Left ventricle myocardium inferior (tissue), 1 donor: ENCODE data around the gene ADNP2. TPM values are rescaled to one million over a fixed set of nuclear protein-coding genes. Genes with fewer than 3 reads are reported as not detected.

ENCODE experiments used
- DNase-seq: peaks from one replicate; pipeline ENCODE4 v3.0.0-alpha.2; 2020
- H3K27ac ChIP-seq: fragments of 200-600 bp; replicated peaks from 2 replicates; pipeline ENCODE4 v1.8.0; 2021
- H3K27me3 ChIP-seq: fragments of 200-600 bp; 2 replicates; pipeline ENCODE4 v1.8.0; 2021; ENCODE audit warnings: low read depth
- H3K36me3 ChIP-seq: fragments of 200-600 bp; 2 replicates; pipeline ENCODE4 v1.8.0; 2021
- H3K4me1 ChIP-seq: fragments of 200-600 bp; 2 replicates; pipeline ENCODE4 v1.8.0; 2021
- H3K4me3 ChIP-seq: fragments of 200-600 bp; 2 replicates; pipeline ENCODE4 v1.8.0; 2021; ENCODE audit warnings: mild to moderate bottlenecking, moderate library complexity
- H3K9me3 ChIP-seq: fragments of 200-600 bp; replicated peaks from 2 replicates; pipeline ENCODE4 v1.8.0; 2021
- intact Hi-C: fragments of 100-400 bp; cut with micrococcal nuclease; formaldehyde crosslinking; loops from one replicate; pipeline ENCODE4 v1.11.0; 2022
- total RNA-seq: library from RNA; stranded (reverse); fragmentation: NEBNext Ultra II Directional; extraction: Animal tissue kit (Norgen Biotek cat#: 25700); gene quantifications from one replicate; pipeline ENCODE4 v1.2.1, GENCODE V29; 2021
- TF ChIP-seq, protein P1 (sequence below): fragments of 200-600 bp; IDR thresholded peaks from 2 replicates; pipeline ENCODE4 v1.8.0; 2021; ENCODE audit warnings: antibody characterized with exemption, mild to moderate bottlenecking, borderline replicate concordance
- donor health status: DM: no; HTN: yes; CAD: no; lungs with severe emphysema.

Gene ADNP2
- total RNA-seq, 1 donor from 2014 or later = 7.5 TPM

DNA sequence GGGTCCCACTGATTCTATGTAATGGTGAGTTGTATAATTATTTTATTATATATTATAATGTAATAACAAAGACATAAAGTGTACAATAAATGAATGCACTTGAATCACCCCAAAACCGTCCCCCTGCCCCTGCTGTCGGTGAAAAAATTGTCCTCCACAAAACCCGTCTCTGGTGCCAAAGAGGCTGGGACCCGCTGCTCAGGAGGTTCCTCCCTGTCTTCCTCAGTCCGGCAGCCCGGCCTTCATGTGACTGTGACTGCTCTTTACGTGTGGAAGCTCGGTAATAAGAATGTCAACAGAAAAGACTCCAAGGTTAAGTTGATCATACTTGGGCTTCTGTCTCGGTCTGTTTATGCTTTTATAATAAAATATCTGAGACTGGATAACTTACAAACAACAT is 32.7 kb upstream of the ADNP2 start:
- Histone ChIP-seq H3K36me3 (peaks cover 5% of the 10 kb centered on the region), H3K9me3 (no peaks in the 10 kb centered on the region), H3K27me3 (no peaks in the 10 kb centered on the region), H3K27ac (no peak overlapping the region), H3K4me3 (no peak overlapping the region), H3K4me1 (no peaks in the 10 kb centered on the region)
- TF ChIP-seq, protein P1, sequence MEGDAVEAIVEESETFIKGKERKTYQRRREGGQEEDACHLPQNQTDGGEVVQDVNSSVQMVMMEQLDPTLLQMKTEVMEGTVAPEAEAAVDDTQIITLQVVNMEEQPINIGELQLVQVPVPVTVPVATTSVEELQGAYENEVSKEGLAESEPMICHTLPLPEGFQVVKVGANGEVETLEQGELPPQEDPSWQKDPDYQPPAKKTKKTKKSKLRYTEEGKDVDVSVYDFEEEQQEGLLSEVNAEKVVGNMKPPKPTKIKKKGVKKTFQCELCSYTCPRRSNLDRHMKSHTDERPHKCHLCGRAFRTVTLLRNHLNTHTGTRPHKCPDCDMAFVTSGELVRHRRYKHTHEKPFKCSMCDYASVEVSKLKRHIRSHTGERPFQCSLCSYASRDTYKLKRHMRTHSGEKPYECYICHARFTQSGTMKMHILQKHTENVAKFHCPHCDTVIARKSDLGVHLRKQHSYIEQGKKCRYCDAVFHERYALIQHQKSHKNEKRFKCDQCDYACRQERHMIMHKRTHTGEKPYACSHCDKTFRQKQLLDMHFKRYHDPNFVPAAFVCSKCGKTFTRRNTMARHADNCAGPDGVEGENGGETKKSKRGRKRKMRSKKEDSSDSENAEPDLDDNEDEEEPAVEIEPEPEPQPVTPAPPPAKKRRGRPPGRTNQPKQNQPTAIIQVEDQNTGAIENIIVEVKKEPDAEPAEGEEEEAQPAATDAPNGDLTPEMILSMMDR = no peak
- DNase-seq = no peak
- intact Hi-C loops = no loop called here

DNA sequence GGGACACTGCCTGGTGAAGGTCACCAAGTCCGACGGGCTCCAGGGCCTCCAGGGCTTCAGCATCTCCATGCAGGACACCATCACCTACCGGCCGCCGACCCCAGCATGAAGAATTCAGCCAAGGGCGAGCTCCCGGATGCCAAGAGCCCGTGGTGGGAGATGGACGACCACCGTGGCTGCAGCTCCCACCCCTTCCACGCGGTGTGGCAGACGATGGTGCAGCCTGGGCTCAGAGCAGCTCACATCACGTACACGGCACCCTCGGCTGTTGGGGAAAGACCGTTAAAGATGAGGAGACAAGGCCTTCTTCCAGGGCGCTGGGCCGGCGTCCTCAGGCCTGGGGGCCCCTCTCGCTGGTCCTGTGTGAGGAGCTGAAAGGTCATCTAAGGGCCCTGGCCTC is 31.2 kb upstream of the ADNP2 start:
- no peak overlapping the region for H3K27ac ChIP-seq
- no peaks in the 10 kb centered on the region for H3K4me1 ChIP-seq
- intact Hi-C loops = no loop called here
- H3K4me3 ChIP-seq = no peak overlapping the region
- TF ChIP-seq, protein P1 = no peak
- H3K36me3 ChIP-seq = peaks cover 5% of the 10 kb centered on the region
- H3K27me3 ChIP-seq = no peaks in the 10 kb centered on the region
- no peak for DNase-seq
- no peaks in the 10 kb centered on the region for H3K9me3 ChIP-seq

DNA sequence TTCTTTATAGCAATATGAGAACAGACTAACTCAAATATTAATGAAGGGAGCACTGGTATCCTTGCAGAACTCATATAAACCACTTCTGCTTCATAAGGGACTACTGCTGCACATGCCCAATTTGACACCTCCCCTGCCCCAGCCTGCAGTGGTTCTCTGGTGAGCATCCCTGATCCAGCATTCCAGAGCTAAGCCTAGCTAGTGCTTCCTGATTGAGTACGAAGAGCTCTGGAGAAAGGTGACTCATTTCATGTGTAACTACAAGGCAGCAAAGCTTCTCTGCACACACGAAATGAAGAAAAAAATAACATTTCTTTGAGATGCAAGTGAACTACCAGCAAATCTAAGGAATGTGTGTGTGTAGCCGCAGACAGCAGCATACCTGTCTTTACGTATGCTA is 22.8 kb upstream of the ADNP2 start:
- H3K36me3 ChIP-seq = no peaks in the 10 kb centered on the region
- H3K27ac ChIP-seq = no peak overlapping the region
- H3K9me3 ChIP-seq = peaks cover 49% of the 10 kb centered on the region
- TF ChIP-seq, protein P1 = no peak
- DNase-seq = no peak
- no peaks in the 10 kb centered on the region for H3K27me3 ChIP-seq
- H3K4me1 ChIP-seq = no peaks in the 10 kb centered on the region
- intact Hi-C loops = no loop called here
- H3K4me3 ChIP-seq = no peak overlapping the region

DNA sequence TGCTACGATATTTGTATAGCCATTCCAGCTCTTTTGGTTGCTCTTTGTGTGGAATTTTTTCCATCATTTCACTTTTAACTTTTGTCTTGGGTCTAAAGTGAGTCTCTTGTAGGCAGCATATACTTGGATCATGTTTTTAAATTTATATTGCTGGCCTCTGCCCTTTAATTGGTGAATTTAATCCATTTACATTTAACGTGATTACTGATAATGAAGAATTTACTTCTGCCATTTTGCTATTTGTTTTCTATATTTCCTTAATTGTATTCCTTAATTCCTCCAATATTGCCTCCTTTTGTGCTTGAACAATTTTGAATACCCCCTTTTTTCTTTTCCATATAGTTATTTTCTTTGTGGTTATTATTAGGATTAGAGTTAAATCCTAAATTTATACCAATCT is 21.0 kb upstream of the ADNP2 start:
- H3K9me3 ChIP-seq = peaks cover 49% of the 10 kb centered on the region
- intact Hi-C loops = no loop called here
- no peak overlapping the region for H3K4me3 ChIP-seq
- H3K36me3 ChIP-seq = no peaks in the 10 kb centered on the region
- H3K27me3 ChIP-seq = no peaks in the 10 kb centered on the region
- H3K4me1 ChIP-seq = no peaks in the 10 kb centered on the region
- TF ChIP-seq, protein P1 = no peak
- no peak overlapping the region for H3K27ac ChIP-seq
- DNase-seq = no peak

DNA sequence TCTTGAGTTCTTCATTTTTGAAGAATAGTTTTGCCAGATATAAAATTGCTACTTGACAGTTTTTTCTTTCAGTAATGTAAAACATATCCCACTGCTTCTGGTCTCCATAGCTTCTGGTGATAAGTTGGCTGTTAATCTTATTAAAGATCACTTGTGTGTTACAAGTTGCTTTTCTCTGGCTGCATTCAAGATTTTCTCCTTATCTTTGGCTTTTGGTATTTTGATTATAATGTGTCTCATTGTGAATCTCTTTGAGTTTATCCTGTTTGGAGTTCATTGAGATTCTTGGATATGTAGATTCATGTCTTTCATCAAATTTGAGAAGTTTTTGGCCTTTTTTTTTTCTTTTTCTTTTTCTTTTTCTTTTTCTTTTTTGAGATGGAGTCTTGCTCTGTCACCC is 20.2 kb upstream of the ADNP2 start:
- no peak for DNase-seq
- peaks cover 49% of the 10 kb centered on the region for H3K9me3 ChIP-seq
- H3K4me3 ChIP-seq = no peak overlapping the region
- no peaks in the 10 kb centered on the region for H3K27me3 ChIP-seq
- no peaks in the 10 kb centered on the region for H3K4me1 ChIP-seq
- intact Hi-C loops = no loop called here
- TF ChIP-seq, protein P1 = no peak
- no peaks in the 10 kb centered on the region for H3K36me3 ChIP-seq
- H3K27ac ChIP-seq = no peak overlapping the region

DNA sequence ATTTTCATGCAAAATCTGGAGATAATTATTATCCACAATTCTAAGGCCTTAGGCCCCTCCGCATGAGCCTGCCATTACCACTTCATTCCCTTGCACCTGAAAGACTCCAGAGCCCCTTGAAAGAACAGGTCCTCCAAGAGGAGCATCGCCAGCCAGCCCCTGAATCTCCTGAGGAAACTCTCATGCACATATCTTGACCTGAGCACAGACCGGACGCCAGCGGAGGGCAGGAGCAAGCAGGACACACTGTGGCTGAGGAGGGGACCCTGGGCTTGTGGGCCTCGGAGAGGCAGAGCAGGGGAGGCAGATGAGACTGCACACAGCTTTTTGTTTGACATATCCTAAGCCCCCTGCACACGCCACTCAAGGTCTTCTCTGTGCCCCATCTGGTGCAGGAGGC is 13.6 kb upstream of the ADNP2 start:
- DNase-seq = no peak
- H3K4me1 ChIP-seq = no peaks in the 10 kb centered on the region
- H3K27ac ChIP-seq = no peak overlapping the region
- H3K36me3 ChIP-seq = no peaks in the 10 kb centered on the region
- H3K27me3 ChIP-seq = no peaks in the 10 kb centered on the region
- H3K4me3 ChIP-seq = no peak overlapping the region
- intact Hi-C loops = no loop called here
- TF ChIP-seq, protein P1 = no peak
- no peaks in the 10 kb centered on the region for H3K9me3 ChIP-seq
